GM21619 (cell line): Measurements from ENCODE around the gene SPATA21.

ENCODE experiments used
- ATAC-seq: cut with Tn5 transposase; IDR thresholded peaks from one replicate; pipeline ENCODE4 v1.9.1; 2021; ENCODE audit not compliant: unreplicated experiment

The SPATA21 gene

DNA sequence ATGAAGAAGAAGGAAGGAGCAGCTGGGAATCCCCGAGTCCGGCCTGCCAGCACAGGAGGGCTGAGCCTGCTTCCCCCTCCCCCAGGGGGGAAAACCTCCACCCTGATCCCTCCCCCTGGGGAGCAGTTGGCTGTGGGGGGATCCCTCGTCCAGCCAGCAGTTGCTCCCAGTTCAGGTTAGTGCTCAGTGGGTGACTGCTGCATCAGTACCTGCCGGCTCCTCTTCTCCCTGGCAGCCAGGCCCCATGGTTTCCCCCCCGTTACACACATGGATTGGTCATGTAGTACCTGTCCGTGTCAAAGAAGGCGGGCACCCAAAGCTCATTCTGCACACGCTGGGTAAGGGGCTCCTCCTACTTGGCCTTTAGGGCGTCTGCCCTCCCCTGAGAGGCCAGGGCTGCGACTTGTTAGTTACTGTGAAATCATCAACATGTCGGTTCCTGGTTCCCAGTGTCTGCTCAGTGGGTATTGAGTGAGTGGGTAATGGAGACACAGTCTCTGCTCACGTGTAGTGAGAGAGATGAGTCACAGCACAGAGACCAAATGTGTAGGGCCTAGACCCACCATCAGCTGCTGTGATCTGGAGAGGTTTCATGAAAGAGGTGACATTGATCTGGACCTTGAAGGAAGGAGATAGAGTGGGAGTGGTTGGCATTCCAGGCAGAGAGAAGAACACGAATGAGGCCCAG lies 14.8 kb upstream of the SPATA21 start:
- no peak for ATAC-seq

DNA sequence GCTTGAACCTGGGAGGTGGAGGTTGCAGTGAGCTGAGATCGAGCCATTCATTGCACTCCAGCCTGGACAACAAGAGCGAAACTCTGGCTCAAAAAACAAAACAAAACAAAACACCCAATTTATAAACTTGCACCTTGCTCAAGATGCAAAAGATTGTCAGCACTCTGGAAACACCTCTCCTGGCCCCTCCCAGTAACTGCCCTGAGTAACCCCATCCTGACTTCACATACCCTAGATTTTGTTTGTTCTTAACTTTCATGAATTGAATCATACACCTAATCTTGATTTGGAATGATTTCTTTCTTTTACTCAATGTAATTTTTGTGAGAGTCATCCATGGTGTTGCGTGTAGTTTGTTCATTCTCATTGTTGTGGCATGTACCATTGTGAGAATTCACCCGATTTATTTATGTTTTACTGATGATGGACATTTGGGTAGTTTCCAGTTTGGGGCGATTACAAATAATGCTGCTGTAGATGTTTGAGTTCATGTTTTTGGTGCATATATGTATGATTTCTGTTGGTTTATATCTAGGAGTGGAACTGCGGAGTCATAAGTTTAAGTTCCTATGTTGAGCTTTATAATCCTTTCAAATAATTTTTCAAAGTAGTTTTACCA lies 13.7 kb upstream of the SPATA21 start:
- no peak for ATAC-seq

DNA sequence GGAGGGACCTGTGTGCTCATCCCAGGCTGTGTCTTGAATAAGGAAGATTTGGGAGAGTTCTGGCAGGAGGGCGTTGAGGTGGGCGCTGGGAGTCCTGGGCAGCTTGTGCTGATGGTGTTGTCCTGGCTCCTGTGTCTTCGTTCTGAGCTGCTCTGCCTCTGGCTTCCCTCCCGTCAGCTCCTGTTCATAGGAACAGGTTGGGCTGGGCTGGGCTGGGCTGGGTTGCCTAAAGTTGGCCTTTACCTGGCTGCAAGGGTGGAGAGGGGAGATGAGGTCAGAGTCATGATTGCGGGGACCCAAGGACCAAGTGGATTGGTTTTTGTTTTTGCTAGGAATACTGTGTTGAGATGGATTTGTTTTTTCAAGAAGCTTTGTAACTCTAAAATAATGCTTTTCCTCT lies 12.4 kb upstream of the SPATA21 start:
- ATAC-seq: no peak

DNA sequence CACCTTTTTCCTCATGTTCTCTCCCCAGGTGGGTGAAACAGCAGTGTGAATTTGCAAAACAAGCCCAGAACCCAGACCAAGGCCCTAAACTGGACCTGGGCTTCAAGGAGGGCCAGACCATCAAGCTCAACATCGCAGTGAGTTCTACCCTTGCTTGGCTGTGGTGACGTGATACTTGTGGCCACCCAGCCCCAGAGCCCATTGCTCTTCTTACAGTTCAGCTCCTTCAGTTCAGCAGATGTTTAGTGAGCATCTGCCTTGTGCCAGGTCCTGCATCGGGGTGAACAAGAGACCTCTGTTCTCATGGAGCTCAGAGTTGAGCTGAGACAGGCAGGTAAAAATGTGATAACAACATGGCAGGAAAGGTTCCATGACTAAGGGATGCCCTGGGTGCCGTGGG lies 11.8 kb upstream of the SPATA21 start:
- ATAC-seq: no peak

DNA sequence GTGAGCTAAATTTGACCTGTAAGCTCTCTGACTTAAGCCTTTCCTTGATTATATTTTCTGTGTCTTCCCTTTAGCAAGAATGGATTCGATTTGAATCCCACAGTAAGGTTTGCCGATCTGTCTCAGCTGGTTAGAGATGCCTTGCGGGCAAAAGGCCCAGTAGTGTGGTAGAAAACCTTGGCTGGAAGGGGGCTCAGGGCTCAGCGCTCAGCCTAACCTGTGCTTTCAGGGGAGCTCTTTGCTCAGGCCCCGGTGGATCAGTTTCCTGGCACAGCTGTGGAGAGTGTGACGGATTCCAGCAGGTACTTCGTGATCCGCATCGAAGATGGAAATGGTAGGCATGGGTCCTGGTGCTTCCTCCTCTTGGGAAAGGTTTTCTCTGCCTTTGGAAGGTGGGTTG lies 10.4 kb upstream of the SPATA21 start:
- ATAC-seq: no peak

DNA sequence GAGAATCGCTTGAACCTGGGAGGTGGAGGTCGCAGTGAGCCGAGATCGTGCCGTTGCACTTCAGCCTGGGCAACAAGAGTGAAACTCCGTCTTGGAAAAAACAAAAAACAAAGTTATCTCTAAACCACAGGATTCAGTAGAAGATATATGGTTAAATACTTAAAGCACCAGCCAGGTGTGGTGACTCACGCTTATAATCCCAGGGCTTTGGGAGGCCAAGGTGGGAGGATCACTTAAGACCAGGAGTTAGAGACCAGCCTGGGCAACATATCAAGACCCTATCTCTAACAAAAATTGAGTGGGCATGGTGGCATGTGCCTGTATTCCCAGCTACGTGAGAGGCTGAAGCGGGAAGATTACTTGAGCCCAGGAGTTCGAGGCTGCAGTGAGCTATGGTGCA lies 8.9 kb upstream of the SPATA21 start:
- ATAC-seq: no peak

DNA sequence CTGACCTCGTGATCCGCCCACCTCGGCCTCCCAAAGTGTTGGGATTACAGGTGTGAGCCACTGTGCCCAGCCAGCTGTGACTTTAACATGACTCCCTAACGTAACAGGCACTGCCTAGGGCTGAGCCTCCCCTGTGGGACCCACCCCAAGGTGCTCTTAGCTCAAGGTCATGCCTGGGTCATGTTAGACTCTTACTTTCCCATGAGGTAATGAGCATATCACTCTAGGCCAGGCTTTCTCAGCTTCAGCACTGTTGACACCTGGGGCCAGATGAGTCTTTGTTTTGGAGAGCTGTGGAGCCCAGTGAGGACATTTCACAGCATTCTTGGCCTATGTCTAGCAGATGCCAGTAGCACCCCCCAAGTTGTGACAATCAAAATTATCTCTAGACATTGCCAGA lies 7.8 kb upstream of the SPATA21 start:
- no peak for ATAC-seq

DNA sequence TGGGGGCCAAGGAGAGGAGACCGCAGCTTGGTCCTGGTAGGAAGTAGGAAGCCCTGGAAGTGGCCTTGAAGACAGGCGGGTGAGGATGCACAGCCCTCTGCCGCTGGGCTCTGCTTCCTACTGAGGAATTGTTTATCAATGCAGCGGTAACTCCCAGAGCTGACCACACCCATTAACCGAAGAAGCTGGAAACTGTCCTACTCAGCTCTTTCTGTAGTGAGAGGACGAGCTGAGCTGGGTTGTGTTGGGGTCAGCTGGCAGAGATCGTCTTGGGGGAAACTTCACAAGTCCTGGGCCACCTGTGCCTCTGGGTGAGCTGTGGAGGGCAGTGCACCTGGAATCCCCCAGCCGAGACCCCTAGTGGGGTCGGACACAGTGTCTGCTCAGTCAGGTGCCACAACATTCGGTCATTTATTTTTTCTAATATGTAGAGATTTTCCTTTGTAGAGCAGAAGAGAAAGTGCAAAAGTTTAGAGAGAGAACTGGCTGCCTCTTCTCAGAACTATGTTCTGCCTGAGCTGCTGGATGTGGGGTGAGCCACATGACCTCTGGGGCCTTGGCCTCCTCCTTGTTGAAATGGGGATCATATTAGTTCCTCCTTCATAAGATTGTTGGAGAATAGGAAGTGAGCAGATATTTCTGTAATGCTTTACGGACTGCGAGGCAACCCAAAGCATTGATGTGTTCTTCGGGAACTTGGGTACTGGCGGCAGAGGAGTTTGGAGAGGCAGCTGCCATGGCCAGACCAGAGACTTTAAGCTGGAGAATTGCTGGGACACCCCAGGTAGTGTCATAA lies 6.9 kb upstream of the SPATA21 start:
- no peak for ATAC-seq

DNA sequence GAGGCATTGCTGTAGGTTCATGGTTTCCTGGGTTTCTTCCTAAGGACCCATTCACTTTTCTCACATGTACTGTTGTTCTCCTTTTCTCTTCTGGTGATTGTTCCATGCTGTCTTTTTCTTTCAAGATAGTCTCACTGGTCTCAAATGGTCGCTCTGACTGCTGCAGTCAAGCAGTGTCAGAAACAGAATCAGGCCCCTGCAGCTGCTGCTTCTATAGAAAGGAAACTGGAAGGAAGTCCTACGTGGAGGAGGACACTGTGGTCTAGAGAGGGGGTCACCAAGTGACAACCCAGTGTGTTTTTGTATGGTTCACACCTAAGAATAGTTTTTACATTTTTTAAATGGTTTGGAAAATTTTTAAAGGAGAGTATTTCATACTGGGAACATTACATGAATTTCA lies 5.7 kb upstream of the SPATA21 start:
- no peak for ATAC-seq

DNA sequence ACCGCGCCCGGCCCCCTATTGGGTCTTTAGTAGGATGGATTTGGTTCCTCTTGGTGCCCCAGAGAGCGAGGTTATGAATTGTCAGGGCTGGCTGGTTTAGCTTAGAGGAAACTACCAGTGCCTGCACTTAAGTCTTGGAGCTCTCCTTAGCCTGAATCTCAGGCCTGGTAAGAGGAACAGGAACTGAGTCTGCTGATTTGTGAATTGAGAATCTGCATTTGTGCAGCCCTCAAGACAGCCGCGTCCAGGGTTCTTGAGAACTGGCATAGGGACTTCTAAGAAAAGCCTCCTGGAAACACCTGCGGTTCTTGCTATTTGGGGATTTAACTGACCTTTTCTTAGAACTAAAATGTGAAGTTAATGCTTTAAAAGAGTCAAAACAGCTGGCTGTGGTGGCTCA lies 5.0 kb upstream of the SPATA21 start:
- ATAC-seq: no peak

DNA sequence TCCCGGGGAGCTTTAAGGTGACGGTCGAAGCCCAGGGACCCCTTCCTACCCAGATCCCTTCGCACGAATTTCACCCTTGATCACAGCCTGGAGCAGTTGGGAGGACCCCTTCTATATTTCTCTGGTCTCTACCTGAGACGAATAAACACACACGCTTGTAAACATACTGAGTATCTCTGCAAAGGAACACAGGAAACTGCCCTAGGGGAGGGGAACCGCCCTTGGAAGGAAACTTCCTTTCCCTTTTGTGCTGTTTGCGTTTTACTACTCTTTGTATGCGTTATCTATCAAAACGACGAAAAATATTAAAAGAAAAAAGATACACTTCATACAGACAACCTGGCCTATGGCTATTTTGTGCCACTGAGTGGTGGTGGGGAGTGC lies 4.0 kb upstream of the SPATA21 start:
- no peak for ATAC-seq

DNA sequence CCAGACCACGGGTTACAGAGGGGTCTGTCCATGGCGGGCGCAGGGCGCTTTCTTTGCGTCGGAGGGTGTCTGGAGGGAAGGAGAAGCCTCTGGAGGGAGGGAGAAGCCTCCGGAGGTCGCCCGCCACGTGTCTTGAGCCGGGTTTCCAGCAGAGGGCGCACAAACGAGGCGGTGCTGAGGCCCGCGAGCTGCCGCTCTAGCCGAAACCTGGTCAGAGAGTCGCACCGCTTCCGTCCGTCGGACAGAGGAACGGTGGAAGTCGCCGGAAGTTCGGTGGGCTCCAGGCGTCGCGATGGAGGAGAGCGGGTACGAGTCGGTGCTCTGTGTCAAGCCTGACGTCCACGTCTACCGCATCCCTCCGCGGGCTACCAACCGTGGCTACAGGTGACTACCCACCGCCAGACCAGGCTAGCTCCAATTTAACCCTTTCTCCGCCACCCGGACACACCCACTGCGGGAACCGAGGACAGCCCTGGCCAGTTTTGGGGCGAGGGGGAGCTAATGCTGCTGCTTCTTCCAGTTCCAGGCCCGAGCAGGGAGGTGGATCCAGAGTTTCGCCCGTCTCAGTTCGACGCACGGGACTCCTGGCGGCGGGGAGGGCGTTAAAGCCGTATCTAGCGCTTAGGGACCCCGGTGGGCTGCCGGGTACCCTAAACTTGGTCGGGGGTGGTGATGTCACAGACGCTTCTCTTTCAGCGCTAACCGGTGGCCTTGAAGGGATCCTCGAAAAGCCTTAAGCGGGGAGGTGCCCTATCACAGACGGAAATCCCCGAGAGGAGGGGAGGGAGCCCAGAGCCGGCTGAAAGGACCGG lies 3.5 kb upstream of the SPATA21 start, which contains the start of gene NECAP2:
NECAP2 (plus strand) TSS at position 255 of the 812 bp plus-strand sequence; CDS start at position 293, 38 bp downstream.
- peak; percentile 80 for ATAC-seq

DNA sequence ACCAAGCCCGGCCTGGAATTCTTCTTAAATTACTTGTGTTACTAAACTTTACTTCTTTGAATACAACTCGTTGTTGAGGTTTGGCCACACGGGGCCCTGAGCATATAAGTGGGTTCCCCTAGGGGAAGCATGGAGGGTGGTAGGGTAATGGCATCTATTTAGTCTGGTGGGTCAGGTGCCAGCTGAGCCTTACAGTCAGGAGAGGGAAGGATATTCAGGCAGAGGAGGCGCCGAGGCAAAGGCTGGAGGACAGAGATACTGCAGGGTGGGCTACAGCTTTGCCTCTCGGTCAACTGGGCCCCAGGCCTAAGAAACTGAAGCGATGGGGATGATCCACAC lies 2.9 kb upstream of the SPATA21 start:
- ATAC-seq: no peak

DNA sequence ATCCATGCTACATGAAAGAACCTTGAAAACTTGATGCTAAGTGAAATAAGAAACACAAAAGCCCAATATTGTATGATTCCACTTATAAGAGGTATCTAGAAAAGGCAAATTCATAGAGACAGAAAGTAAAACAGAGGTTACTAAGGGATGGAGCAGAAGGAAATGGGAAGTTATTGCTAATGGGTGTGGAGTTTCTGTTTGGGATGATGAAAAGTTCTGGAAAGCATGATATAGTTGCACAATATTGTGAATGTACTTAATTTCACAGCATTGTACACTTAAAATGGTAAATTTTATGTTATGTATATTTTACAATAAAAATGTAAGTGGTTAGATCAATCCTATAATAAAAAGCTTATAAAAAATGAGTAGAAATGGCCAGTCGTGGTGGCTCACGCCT lies 1.7 kb upstream of the SPATA21 start:
- ATAC-seq: no peak

DNA sequence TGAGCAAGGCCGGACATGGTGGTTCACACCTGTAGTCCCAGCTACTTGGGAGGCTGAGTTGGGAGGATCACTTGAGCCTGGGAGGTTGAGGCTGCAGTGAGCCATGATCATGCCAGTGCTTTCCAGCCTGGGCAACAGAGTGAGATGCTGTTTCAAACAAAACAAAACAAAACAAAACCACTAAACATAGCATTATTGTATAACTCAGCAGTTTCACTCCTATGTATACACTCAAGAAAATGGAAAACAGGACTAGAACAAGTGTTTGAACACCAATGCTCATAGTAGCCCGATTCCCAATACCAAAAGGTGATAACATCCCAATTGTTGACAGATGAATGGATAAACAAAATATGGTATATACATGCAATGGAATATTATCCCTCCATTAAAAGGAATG lies 1.3 kb upstream of the SPATA21 start:
- no peak for ATAC-seq

DNA sequence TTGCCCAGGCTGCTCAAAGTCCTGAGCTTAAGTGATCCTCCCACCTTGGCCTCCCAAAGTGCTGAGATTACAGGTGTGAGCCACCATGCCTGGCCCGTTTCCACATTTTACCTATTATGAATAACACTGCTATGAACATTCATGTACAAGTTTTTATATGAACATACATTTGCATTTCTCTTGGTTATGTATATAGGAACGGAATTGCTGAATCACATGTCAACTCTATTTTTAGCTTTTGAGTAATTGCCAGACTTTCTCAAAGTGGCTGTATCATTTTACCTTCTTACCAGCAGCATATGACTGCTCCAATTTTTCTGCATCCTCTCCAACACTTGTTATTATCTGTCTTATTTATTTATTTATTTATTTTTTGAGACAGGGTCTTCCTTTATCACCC lies 2.7 kb downstream of the SPATA21 start:
- ATAC-seq: no peak

DNA sequence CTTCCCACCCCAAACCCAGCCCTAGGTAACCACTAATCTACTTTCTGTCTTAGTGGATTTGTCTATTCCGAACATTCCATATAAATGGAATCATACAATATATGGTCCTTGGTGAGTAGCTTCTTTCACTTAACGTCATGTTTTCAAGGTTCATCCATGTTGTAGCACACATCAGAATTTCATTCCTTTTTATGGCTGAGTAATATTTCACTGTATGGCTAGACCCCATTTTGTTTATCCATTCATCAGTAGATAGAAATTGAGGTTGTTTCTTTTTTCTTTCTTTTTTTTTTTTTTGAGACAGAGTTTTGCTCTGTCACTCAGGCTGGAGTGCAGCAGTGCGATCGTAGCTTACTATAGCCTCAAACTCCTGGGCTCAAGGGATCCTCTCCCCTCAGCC lies 3.2 kb downstream of the SPATA21 start:
- no peak for ATAC-seq

DNA sequence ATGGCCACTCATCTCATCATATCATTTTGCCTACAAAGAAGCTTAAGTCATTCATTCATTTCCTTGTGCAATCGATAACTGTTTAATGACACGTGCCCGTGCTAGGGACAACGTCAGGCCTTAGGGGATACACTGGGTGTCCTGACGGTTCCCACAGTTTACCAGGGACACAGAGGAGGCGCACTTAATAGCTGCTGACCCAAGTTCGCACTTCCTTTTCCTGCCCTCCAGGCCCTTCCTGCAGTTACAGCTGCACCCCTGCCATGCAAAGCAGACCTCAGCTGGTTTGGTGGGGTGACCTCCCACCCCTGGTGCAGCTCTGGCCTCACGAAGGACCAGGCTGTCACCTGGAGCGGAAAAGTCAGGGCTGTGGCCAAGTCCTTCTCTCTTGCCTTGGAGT lies 4.2 kb downstream of the SPATA21 start:
- ATAC-seq: no peak

DNA sequence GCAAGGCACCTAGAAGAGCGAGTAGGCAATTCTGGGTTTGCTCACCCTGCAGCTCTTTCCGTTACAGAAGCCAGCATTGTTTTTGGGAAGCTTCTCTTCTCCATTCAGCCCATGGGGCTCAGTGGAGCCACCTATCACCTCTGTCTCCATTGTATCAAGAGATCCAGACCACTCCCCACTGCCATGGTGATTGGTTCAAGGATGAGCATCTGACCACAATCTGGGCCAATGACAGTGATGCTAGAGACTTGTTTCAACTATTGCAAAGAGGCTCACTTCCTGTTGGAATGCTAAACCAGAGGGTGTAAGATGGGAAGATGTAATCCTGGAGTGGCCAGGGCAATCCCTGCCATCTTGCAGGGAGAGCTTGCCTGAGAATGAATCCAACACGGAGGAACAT lies 6.6 kb downstream of the SPATA21 start:
- no peak for ATAC-seq

DNA sequence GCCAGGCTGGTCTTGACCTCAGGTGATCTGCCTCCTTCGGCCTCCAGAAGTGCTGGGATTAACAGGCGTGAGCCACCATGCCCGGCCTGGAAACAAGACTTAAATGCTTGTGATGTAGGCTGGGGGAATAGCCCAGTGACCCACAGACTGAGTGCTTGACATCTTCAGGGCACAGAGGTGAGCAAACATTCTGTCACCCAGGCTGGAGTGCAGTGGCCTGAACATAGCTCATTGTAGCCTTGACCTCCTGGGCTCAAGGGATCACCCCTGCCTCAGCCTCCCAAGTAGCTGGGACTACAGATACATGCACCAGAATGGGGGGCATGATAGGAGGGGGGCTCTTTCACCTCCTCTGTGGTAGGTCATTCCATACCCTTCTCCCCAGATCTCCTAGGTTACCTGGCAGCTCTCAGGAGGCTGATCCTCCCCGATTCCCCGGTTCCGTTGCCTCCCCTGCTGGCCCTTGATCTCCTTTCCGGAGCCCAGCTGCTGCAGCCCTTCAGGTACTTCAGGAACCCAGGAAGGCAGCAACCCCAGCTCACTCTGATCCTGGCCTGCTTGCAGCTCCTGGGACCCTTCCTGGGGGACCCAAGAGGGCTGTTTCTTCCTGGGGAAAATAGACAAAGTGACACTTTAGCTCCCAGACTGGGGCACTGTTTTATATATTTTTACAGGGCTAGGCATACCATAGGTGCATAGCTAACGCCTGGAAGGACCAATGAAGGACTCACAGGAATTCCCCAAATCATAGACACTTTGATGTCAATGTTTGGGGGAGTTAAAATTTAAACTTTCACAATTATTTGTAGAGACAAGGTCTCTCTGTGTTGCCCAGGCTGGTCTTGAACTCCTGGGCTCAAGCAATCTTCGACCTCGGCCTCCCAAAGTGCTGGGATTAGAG lies 11.8 kb downstream of the SPATA21 start:
- ATAC-seq: no peak

DNA sequence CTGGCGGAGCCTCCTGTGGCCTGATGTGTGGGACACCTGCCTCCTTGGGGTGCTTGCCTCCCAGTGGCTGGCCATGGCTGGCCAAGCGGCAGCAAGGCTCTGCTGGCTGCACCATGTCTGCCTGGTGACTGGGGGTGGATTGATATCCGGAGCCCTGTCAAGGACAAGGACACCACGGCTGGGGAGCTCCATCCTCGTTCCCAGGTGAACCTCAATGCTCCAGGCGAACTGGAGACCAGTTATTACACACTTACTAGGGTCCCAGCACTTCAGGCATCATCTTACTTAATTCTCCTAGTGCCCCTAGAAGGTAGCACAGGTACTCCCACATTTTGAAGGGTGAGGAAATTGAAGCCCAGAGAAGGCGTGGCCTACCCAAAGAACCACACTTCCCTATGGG lies 15.2 kb downstream of the SPATA21 start:
- no peak for ATAC-seq
